GM12878 (cell line): Measurements from ENCODE around the gene TXNL4A. TPM values are rescaled to one million over a fixed set of nuclear protein-coding genes. Genes with fewer than 3 reads are reported as not detected.

Source experiments
- CUX1 ChIP-seq: IDR thresholded peaks from 2 replicates; pipeline ENCODE4 v1.6.1; 2012; ENCODE audit warnings: improper control_type of control experiment, low read depth, low read length; ENCODE audit not compliant: insufficient replicate concordance
- PRDM15 ChIP-seq: fragments of 450-650 bp; formaldehyde crosslinking; IDR thresholded peaks from 2 replicates; pipeline ENCODE4 v1.4.0; 2020; ENCODE audit warnings: mild to moderate bottlenecking, moderate library complexity
- SMARCA5 ChIP-seq: fragments of 450-650 bp; IDR thresholded peaks from 2 replicates; pipeline ENCODE4 v1.6.1; 2017; ENCODE audit warnings: mild to moderate bottlenecking
- WRNIP1 ChIP-seq: IDR thresholded peaks from 2 replicates; pipeline ENCODE4 v1.6.1; 2011; ENCODE audit warnings: low read depth, low read length, improper control_type of control experiment, borderline replicate concordance
- polyA plus RNA-seq, 11 experiments: library from polyadenylated mRNA; depleted of rRNA in 4 of 11; unstranded in 6 of 11; stranded (reverse) in 5 of 11; fragments of >200 nt; fragmentation: Nextera tagmentation in 4 of 11; fragmentation: Illumina TruSeq in 1 of 11; extraction: Ambion mirVana in 4 of 11; extraction: Trizol in 1 of 11; gene quantifications; 1 replicate in 1 of 11; 2 replicates in 10 of 11; pipeline versions ENCODE4 v1.2.1 to v1.2.3, GENCODE V29; 2011 to 2016; ENCODE audit warnings: inconsistent platforms in 2 of 11, missing spikeins in 2 of 11, low read depth in 1 of 11
- total RNA-seq, 4 experiments: library from RNA; depleted of rRNA in 3 of 4; stranded (reverse); fragments of >200 nt in 3 of 4; fragmentation: Illumina TruSeq in 1 of 4; extraction: Trizol in 1 of 4; gene quantifications; 2 replicates each; pipeline versions ENCODE4 v1.2.1 to v1.2.3, GENCODE V29; 2013 to 2021

Gene TXNL4A
- total and polyA plus RNA-seq, 10 of the 15 experiments (the other 5 are each of a cell fraction or from before 2014, with no cell fraction given): 38.4 to 329 (median 128) TPM

- no peak for TF ChIP-seq CUX1
- TF ChIP-seq SMARCA5: no peak
- TF ChIP-seq PRDM15 (CRISPR knock-in tag): no peak
- TF ChIP-seq WRNIP1: no peak
Measured at GRCh38 chr18:79989195-79989497, 783 bp upstream of the TXNL4A start (continued).
